COLO668 (cell line): ENCODE results near the gene TPRN.

Source experiments
- DNase-seq: peaks from one replicate; lab custom pipeline; 2025; ENCODE audit not compliant: unreplicated experiment; lab: John Stamatoyannopoulos, UW

Gene TPRN

DNA sequence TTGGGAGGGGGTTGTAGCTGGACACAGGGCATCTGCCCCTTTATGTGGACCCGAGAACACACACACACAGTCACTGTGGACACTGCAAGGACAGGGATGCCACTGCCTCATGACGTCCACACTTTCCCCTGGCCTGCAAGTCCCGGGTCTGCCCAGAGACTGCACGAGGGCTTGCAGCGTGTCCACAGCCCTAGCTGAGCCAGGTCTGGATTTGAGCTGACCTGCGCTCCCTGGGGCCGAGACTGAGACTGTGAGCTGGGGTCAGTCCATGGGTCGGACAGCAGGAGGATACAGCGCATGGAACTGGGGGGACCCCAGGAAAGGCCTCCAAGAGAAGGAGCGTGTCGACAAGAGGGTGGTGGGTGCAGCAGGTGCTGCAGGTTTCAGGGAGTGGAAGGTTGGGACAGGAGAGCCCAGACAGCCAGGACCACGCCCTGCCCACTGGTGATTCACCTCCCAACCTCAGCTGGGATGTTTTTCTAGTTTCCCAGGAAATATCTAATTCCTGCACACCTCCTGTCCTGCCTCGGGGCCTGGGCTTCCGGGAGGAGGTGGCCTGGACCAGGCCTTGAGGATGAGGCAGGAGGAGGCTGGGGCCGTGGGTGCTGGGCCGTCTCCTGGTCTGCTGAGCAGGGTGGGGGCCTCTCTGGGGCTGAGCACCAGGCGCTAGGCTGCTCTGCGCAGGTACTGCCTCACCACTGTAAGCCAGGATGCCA is 26.0 kb upstream of the TPRN start:
- no peak for DNase-seq

DNA sequence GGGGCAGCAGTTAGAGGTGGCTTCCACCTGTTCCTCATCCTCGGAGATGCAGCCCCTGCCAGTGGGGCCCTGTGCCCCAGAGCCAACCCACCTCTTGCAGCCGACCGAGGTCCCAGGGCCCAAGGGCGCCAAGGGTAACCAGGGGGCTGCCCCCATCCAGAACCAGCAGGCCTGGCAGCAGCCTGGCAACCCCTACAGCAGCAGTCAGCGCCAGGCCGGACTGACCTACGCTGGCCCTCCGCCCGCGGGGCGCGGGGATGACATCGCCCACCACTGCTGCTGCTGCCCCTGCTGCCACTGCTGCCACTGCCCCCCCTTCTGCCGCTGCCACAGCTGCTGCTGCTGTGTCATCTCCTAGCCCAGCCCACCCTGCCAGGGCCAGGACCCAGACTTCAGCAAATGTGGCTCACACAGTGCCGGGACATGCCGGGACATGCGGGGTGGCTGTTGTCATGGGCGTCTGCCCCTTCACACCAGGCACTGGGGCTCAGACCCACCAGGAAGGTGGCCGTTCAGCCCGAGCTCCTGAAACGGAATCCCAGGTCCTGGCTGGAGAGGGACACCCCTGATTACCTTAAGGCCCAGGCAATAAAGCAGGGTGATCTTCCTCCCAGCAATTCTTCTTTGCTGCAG is 25.3 kb upstream of the TPRN start:
- no peak for DNase-seq

DNA sequence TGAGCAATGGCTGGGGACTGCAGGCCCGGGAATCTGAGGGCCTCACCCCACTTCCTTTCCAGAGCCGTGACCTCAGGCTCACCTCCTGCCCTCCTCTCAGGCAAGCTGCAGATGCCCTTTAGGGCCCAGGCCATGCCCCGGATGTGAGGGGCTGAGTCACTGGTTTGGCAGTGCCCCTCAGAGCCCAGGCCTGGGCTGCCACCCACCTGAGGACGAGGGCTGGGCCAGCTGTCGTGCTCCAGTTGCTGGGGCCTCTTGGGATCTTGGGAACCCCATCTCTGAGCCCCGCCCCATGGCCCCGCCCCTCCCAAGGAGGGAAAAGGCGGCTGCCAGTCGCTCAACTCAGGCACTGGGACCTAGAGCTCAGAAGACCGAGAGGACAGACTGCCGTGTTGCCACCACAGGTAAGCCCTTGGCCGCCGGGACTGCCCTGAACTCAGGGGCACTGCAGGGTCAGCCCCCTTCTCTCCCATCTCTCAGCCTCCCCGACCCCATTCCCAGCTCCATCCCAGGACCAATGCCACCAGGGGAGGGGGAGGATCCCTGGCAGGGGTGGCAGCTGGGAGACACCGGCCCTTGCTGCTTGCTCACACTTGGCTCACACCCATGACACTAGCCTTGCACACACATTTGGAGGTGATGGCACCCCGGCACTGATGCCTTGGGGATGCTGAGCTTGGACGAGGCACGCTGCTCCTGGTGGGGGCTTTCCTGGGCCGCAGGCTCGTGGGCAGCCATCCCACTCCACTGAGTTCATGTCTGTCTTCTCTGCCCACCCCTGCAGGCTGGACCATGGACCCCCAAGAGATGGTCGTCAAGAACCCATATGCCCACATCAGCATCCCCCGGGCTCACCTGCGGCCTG is 24.5 kb upstream of the TPRN start, which contains the start of gene CYSRT1:
Gene CYSRT1, plus strand, starts transcription at position 345 of the 865 bp plus-strand sequence. Its CDS starts 448 bp downstream, at position 793.
- no peak for DNase-seq

DNA sequence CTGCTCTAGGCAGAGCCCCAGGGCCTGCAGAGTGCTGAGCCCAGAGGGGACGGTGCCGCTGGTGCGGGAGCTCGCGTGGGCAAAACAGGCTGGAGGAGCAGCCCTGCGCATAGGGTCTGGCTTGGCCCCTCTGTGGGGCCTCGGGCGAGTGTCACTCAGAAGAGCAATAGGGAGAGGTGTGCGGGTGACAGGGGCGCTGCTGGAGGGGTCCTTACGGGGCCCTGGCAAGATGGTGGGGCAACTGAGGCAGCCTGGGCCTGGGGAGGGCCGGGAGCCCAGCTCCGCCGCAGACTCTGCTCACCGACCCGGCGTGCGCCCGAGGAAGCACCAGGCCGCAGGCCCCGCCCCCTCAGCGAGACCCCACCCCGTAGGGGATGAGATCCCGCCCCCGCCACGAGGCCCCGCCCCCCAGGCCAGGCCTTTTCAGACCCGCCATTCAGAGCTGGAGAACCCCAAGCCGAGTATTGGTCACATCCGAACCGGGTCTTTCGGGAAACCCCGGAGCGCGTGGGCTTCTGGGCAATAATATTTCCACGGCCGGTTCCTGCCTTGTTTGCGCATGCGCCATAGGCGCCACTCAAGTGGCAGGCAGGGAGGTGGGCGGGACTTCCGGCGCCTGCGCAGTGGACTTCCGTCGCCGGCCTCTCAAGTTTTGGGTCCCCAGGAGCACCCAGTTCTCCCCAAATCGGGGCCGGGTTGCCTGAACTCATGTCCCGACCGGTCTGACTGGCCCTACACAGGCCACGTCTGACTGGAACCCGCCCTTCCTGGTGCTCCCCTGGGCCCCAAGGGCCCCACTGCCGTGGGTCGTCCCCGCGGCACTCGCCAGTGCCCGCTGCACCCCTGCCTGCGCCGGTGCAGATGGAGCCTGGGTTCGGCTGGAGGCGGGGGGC is 22.8 kb upstream of the TPRN start:
- DNase-seq = peak; percentile 96

DNA sequence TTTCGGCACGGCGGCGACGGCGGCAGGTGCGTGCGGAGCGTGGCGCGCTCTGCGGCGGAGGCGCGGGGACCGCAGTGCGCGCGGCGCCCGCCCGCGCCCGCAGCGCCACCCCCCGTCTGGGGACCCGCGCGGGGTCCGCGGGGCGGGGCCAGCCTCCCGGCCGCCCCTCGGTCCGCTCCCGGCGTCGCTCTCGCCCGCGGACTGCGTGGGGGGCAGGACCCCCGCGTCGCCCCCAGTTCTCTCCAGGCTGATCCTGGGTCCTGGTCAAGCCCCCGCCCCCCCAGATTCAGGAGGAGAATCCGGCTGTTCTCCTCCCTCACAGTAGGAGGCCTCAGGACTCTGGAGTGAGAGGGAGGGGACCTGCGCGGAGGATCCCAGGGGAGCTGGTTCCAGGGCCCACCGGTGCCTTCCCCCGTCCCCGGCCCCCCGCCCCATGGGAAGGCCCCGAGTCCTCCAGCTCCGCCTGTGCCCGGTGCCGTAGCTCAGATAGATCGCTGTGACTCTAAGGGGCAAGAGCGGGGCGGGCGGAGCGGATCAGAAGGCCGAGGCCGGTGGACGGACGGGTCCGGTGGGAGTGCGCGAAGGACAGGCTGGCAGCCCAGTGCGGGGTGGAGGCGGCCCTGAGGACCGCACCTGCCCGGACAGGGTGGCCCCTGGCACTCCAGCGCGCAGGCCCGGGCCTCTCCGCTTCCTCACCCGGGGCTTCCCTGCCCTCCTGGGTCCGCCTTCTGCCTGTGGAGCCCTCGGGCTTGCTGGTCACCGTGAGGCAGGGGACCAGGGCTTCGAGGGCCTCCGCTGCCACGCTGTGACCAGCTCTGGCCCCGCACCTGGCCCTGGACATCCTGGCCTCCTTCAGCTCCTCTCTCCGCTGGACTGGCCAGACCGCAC is 21.9 kb upstream of the TPRN start, which contains the start of gene RNF208:
Gene RNF208, minus strand, starts transcription at position 51 of the 888 bp plus-strand sequence. CDS start 1,028 bp downstream, outside the sequence.
- peak; percentile 50 for DNase-seq

DNA sequence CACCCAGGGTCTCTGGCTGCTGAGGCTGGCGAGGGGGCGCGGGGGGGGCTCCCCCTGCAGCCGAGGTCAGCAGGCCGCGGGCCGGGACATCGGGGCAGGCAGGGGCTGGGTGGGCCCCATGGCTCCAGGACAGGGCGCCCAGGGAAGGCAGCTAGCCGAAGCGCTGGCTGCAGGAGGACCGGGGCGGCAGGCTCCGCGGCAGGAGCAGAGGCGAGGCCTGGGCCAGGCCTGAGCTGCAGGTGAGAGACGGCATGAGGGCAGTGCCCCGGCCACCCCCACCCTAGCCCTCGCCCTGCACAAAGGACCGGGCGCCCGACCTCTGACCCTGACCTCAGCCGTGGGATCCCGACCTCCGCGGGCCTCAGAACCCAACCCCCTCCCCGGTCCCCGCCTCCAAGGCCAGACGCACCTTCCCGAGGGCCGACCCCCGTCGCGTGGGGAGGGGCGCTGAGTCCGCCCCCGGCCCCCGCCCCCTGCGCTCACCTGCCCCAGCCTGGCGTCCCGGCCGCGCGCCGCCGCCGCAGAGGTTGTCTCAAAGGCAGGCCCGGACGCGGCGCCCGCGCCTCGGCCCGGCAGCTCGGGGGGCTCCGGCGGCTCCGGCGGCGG is 21.1 kb upstream of the TPRN start:
- DNase-seq = peak; percentile 37

DNA sequence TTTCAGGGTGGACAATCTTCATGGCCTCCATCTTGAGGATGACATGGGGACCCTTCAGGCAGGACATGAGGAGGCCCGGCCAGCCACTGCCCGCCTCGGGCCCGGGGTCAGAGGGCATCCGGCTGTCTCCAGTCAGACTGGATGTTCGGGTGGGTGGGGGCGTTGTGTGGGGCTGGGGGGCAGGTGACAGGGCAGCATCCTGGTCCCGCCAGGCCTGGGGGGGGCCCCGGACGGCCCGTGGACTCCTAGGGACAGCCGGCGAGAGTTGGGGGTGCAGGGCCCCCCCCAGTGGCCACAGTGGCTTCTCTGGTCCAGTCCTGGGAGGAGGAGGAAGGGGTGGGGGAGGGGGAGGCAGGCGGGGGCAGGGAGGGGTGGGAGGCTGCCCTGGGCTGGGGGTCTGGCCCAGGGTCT is 20.6 kb upstream of the TPRN start:
- DNase-seq = no peak

DNA sequence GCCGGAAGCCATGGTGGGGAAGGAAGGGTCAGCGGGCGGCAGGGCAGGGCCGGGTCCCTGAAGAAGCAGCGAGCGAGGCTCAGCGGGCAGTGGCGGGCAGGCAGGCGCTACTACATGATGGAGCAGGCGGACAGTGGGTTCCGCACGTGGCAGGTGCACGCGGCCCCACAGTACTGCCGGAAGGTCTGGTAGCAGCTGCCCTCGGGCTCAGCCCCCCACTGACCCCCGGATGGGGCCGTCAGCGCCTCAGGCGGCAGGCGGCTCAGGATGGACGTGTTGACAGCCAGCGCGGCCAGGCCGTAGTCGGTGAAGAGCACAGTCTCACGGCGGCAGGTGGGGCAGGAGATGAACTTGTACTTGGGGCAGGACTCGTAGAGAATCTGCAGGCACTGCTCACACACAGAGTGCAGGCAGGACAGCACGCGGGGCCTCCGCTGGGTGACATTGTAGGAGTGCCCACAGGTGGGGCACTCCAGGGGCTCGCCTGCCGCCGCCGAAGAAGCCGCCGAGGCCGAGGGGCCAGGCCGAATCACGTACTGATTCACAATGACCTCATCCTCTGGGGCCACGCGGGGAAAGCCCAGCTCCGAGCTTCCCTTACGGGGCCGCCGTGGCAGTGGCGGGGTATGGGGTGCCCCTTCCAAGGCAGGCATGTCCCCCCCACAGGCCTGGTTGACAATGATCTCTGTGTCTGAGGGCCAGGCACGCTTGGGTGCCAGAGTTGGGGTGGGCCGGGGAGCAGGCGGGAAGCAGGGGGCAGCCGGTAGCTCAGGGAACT is 20.0 kb upstream of the TPRN start:
- DNase-seq = peak; percentile 41

DNA sequence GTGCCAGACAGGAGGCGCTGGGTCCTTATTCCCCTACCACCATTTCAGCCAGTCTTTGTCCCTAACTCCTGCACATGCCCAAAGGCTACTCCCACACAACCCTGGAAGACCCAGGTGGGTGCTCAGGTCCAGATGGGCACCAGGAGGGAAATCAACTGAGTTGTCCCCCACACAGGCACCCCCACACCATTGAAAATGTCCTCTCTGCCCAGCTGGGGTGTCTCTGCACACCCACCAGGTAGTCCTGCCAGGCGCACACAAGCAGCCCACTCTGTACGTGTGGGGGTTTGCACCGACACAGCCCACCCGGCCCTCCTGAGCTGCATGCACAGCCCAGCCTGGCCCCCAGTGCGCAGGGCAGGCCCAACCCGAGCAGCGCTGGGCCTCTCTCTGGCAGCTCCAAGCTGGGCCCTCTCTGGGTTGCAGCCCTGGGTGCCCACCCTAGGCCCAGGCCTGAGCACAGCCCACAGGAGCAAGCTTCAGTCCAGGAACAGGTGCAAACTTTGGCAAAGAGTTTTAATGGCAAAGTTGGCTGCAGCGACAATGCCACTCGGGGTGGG is 19.3 kb upstream of the TPRN start:
- DNase-seq = no peak

DNA sequence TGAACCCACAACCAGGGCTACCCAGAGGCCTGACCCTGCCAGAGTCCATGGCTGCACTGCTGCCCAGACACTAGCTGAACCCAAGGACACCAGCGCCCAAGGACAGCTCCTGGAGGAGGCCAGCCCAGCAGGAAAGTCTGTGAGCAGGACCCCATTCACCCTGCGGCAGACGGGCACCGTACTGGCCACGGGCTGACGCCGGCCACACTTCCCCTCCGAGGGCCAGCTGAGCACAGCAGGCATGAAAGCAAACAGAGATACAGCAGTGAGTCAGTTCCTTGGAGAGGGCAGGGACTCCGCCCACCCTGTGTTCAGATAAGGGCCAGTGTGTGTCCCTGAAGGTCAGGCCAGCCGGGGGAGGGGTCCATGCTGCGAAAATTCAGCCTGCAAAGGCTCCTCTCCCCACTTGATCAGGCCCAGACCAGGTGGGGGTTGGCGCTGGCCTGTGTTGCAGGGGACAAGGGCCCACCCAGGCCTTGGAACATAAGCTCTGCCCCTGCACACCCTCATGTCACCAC is 18.3 kb upstream of the TPRN start:
- peak; percentile 64 for DNase-seq

DNA sequence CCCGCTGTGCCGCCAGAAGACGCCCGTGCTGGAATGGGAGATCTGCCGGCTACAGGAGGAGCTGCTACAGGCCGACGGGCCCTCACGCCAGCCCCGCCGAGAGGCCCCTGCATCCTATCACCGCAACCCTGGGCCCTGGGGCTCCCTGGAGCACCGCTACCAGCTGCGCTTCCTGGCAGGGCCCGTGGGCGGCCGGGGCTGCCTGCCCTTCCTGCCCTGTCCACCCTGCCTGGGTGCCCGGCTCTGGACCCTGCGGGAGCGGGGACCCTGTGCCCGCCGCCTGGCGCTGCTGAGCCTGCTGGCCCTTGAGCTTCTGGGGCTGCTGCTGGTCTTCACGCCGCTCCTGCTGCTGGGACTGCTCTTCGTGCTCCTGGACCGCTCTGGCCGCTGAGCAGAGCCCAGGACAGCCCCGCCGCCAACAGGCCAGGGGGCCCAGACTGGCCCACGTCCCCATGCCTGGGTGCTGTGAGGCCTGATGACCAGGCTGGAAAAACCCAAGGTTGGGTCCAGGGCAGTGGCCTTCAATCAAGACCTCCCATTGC is 17.7 kb upstream of the TPRN start:
- DNase-seq = no peak

DNA sequence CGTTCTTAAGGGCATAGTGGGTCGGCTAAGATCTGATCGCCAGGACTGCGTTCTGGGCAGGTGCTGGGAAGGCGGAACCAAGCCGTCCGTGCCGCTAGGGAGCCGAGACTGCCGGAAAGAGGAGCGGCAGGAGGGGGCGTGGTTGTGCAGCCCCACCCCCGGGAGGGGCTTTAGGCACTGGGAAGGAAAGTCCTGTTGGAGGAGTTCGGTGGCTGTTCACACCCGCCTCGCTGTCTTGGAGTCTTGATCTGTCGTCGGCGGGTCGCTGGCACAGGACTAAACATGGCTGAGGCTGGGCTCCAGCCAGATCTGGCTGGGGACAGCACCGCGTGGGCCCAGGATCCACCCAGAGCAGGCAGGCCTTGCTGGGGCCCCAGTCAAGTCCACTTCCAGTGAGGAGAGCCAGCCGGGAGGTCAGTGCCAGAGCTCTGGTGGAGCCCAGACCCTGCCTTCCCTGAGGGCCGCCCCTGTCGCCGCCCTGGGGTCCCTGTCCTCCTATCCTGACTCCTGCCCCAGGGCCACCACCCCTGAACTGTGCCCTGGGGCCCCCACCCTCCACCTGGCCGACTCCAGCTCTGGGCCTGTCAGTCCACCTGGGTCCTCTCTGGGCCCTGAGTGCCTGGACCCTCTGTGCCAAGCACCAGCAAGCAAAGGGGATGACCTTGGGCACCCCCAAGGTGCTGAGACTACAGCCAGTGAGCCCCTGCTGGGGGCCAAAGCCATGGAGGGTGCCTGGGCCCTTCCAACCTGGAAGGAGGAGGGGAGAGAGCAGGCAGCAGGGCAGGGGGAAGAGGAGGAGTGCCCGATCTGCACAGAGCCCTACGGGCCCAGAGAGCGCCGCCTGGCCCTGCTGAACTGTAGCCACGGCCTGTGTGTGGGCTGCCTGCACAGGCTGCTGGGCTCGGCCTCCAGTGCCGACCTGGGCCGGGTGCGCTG is 17.0 kb upstream of the TPRN start:
- DNase-seq = peak; percentile 58

DNA sequence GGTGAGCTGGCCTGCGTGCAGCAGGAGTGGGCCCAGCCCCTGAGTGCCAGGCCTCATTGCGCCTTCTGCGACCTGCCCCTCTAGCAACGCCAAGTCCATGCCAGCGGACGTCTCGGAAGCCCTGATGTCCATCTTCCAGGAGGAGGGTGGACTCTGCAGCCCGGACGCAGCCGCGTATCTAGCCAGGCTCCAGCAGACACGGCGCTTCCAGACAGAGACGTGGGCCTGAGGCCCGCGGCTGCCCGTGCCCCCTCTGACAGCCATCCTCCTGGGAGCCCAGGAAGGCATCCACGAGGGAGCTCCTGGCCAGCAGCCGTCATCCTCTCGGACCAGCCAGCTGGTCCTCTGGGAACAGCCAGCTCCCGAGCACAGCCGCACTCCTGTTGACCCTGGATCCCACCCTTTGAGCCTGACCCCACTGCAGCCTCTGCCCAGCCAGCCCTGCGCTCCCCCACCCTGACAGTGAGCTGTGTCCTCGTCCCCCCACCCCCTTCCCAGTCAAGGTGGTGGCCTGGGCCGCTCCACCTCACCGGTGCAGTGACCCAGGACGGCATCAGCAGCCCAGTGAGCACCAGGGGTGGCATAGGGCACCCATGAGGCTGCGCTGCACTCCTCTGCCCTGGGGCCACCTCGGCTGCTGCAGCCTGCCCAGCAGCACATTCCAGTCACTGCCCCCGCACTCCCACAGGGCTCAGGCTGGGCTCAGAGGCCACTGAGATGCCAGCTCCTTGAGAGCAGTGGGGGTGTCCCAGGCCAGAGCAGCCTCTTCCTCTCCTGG is 15.8 kb upstream of the TPRN start:
- DNase-seq = no peak

DNA sequence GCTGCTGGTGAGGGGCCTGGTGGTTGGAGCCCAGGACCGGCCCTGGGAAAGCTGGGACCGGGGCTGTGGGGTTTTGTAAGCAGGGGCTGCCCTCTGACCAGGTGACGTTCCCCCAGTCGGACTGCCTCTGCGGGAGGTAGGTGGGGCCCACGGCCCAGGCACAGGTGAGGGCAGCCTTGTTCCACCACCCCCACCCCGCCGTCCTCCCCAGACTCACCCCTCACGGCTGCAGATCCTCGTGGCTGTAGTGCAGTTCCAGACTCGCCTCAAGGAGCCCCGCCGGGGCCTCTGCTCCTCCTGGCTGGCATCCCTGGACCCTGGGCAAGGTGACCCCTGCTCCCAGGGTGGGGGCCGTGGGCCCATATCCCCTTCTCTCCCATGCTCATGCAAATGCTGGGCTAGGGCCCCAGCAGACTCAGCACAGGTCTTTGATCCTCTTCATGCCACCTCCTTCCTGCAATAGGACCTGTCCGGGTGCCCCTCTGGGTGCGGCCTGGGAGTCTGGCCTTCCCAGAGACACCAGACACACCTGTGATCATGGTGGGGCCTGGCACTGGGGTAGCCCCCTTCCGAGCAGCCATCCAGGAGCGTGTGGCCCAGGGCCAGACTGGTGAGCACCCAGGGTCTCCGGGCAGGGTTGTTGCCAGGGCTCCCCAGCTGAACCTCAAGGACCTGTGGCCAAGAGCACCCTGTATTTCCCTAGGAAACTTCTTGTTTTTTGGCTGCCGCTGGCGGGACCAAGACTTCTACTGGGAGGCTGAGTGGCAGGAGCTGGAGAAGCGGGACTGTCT is 14.8 kb upstream of the TPRN start:
- DNase-seq = no peak

DNA sequence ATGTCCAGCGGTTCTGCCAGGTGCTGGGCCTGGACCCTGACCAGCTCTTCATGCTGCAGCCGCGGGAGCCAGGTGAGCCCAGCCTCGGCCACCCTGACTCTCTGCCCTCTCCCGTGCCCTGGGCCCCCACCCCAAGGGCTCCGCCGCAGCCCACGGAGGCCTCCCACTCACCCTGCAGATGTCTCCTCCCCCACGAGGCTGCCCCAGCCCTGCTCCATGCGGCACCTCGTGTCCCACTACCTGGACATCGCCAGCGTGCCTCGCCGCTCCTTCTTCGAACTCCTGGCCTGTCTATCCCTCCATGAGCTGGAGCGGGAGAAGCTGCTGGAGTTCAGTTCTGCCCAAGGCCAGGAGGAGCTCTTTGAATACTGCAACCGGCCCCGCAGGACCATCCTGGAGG is 14.1 kb upstream of the TPRN start:
- DNase-seq = no peak
